Activated CD4-positive, CD25-positive, alpha-beta regulatory T cell treated with anti-CD3 and anti-CD28 coated beads, Interleukin-2, amount 50 U/mL, for 72 hours (primary cell): ENCODE data around the gene AKAP13.
"Not testable (repeated sequence)": the region's sequence is repeated elsewhere in the genome, so short reads cannot be mapped to it uniquely, and the experiment has no call there.

Experiments
- DNase-seq: peaks from one replicate; pipeline ENCODE4 v3.0.0; 2021

AKAP13 gene

GRCh38 chr15:85350395-85350794 is 30.0 kb upstream of the AKAP13 start:
- DNase-seq = no peak

- not testable (repeated sequence) for DNase-seq
Observed at GRCh38 chr15:85351501-85351900, 28.9 kb upstream of the AKAP13 start.

GRCh38 chr15:85351965-85352364 is 28.4 kb upstream of the AKAP13 start:
- no peak for DNase-seq

- no peak for DNase-seq
Observed at GRCh38 chr15:85353516-85353915, 26.9 kb upstream of the AKAP13 start.

GRCh38 chr15:85354461-85354860 is 25.9 kb upstream of the AKAP13 start:
- DNase-seq = no peak

GRCh38 chr15:85354948-85355347 is 25.5 kb upstream of the AKAP13 start:
- DNase-seq = no peak

- no peak for DNase-seq
Observed at GRCh38 chr15:85356276-85356675, 24.1 kb upstream of the AKAP13 start.

GRCh38 chr15:85361323-85361722 is 19.1 kb upstream of the AKAP13 start:
- no peak for DNase-seq

- DNase-seq = no peak
Observed at GRCh38 chr15:85362436-85363081, 17.8 kb upstream of the AKAP13 start.

- DNase-seq = no peak
Observed at GRCh38 chr15:85365980-85366379, 14.4 kb upstream of the AKAP13 start.

- DNase-seq = no peak
Observed at GRCh38 chr15:85367741-85368140, 12.7 kb upstream of the AKAP13 start.

GRCh38 chr15:85374831-85375230 is 5.6 kb upstream of the AKAP13 start:
- no peak for DNase-seq

GRCh38 chr15:85377269-85377668 is 3.1 kb upstream of the AKAP13 start:
- no peak for DNase-seq

- DNase-seq = no peak
Observed at GRCh38 chr15:85377986-85378385, 2.4 kb upstream of the AKAP13 start.

- DNase-seq = peak; percentile 50
Observed at GRCh38 chr15:85379403-85380131, 836 bp upstream of the AKAP13 start.

GRCh38 chr15:85380812-85381642 is 624 bp downstream of the AKAP13 start:
- DNase-seq = peak; percentile 69

GRCh38 chr15:85381850-85382751 is 1.7 kb downstream of the AKAP13 start:
- no peak for DNase-seq

- DNase-seq = no peak
Observed at GRCh38 chr15:85382942-85383341, 2.5 kb downstream of the AKAP13 start.

- no peak for DNase-seq
Observed at GRCh38 chr15:85383470-85384148, 3.2 kb downstream of the AKAP13 start.

GRCh38 chr15:85386261-85386660 is 5.9 kb downstream of the AKAP13 start:
- DNase-seq = no peak

- no peak for DNase-seq
Observed at GRCh38 chr15:85388566-85389305, 8.3 kb downstream of the AKAP13 start.
